Neural cell (in vitro differentiated cells): ENCODE measurements around the gene SLC6A6. TPM values are rescaled to one million over a fixed set of nuclear protein-coding genes. Genes with fewer than 3 reads are reported as not detected.

Experiments used
- H2AFZ ChIP-seq: fragments of 200-600, 300-800 bp; sonication (generic), shearing (Covaris generic); 2 replicates; pipeline ENCODE4 v1.6.0; 2014; ENCODE audit warnings: low read depth, mild to moderate bottlenecking, antibody characterized with exemption, low read length, moderate library complexity
- H3F3A ChIP-seq: fragments of 200-600 bp; shearing (Covaris generic); 2 replicates; pipeline ENCODE4 v1.6.1; 2016; ENCODE audit warnings: mild to moderate bottlenecking, moderate library complexity, mixed read lengths, antibody characterized with exemption, low read length; ENCODE audit not compliant: insufficient read depth, poor library complexity, severe bottlenecking
- H3K27ac ChIP-seq: fragments of 200-600, 300-800 bp; sonication (generic), shearing (Covaris generic); 2 replicates; pipeline ENCODE4 v1.5.1; 2014; ENCODE audit warnings: mild to moderate bottlenecking, low read length, moderate library complexity
- H3K27me3 ChIP-seq: fragments of 300-800, 200-600 bp; sonication (generic), shearing (Covaris generic); 2 replicates; pipeline ENCODE4 v1.6.0; 2014; ENCODE audit warnings: mild to moderate bottlenecking, low read depth, low read length, moderate library complexity; ENCODE audit not compliant: insufficient read depth
- H3K36me3 ChIP-seq: fragments of 300-800, 200-600 bp; sonication (generic), shearing (Covaris generic); 2 replicates; pipeline ENCODE4 v1.5.1; 2014; ENCODE audit warnings: mild to moderate bottlenecking, antibody characterized with exemption, low read length, moderate library complexity; ENCODE audit not compliant: insufficient read depth
- H3K4me2 ChIP-seq: fragments of 300-800, 200-600 bp; sonication (generic), shearing (Covaris generic); 2 replicates; pipeline ENCODE4 v1.6.0; 2014; ENCODE audit warnings: mild to moderate bottlenecking, low read length
- H3K4me3 ChIP-seq: fragments of 300-800, 200-600 bp; sonication (generic), shearing (Covaris generic); 2 replicates; pipeline ENCODE4 v1.5.1; 2014; ENCODE audit warnings: mild to moderate bottlenecking, low read length, moderate library complexity
- H3K79me2 ChIP-seq: fragments of 200-600 bp; shearing (Covaris generic); replicated peaks from 2 replicates; pipeline ENCODE4 v1.6.0; 2014; ENCODE audit warnings: mild to moderate bottlenecking, low read length, moderate library complexity; ENCODE audit not compliant: insufficient read depth
- H3K9ac ChIP-seq: fragments of 300-800, 200-600 bp; sonication (generic), shearing (Covaris generic); 2 replicates; pipeline ENCODE4 v1.6.1; 2016; ENCODE audit warnings: mild to moderate bottlenecking, low read length, mixed read lengths
- H3K9me2 ChIP-seq: fragments of 200-600 bp; shearing (Covaris generic); 2 replicates; pipeline ENCODE4 v1.6.1; 2016; ENCODE audit warnings: mild to moderate bottlenecking, low read length, mixed read lengths; ENCODE audit not compliant: insufficient read depth
- H3K9me3 ChIP-seq: fragments of 200-600, 300-800 bp; sonication (generic), shearing (Covaris generic); 2 replicates; pipeline ENCODE4 v1.6.1; 2016; ENCODE audit warnings: mild to moderate bottlenecking, mixed run types, low read length, moderate library complexity, mixed read lengths
- H4K20me1 ChIP-seq: fragments of 200-600 bp; shearing (Covaris generic); 2 replicates; pipeline ENCODE4 v1.6.1; 2016; ENCODE audit warnings: mild to moderate bottlenecking, mixed run types; ENCODE audit not compliant: insufficient read depth
- CTCF ChIP-seq: fragments of 450-650 bp; IDR thresholded peaks from 2 replicates; pipeline ENCODE4 v1.5.1; 2014; ENCODE audit warnings: antibody characterized with exemption, mild to moderate bottlenecking, moderate library complexity; ENCODE audit not compliant: poor library complexity, severe bottlenecking
- EP300 ChIP-seq: fragments of 450-650 bp; conservative IDR thresholded peaks from 2 replicates; pipeline ENCODE4 v1.6.1; 2014; ENCODE audit warnings: antibody characterized with exemption, mild to moderate bottlenecking, moderate library complexity; ENCODE audit not compliant: poor library complexity, severe bottlenecking
- EZH2 ChIP-seq: fragments of 200-600, 300-800 bp; shearing (Covaris generic), sonication (generic); IDR thresholded peaks from 2 replicates; pipeline ENCODE4 v1.6.1; 2014; ENCODE audit warnings: antibody characterized with exemption, low read length, borderline replicate concordance, mild to moderate bottlenecking; ENCODE audit not compliant: insufficient read depth, poor library complexity, severe bottlenecking
- MXI1 ChIP-seq: fragments of 450-650 bp; conservative IDR thresholded peaks from 2 replicates; pipeline ENCODE4 v1.6.1; 2014; ENCODE audit warnings: antibody characterized with exemption, mild to moderate bottlenecking; ENCODE audit not compliant: poor library complexity, severe bottlenecking
- POLR2AphosphoS5 ChIP-seq: IDR thresholded peaks from 2 replicates; pipeline ENCODE4 v1.6.1; 2012
- RAD21 ChIP-seq: fragments of 450-650 bp; conservative IDR thresholded peaks from 2 replicates; pipeline ENCODE4 v1.6.1; 2014; ENCODE audit warnings: antibody characterized with exemption, mild to moderate bottlenecking, moderate library complexity
- REST ChIP-seq: IDR thresholded peaks from 2 replicates; pipeline ENCODE4 v1.6.1; 2012; ENCODE audit warnings: borderline replicate concordance
- SMC3 ChIP-seq: fragments of 450-650 bp; conservative IDR thresholded peaks from 2 replicates; pipeline ENCODE4 v1.6.1; 2014; ENCODE audit warnings: antibody characterized with exemption, mild to moderate bottlenecking, moderate library complexity; ENCODE audit not compliant: poor library complexity
- TAF1 ChIP-seq: IDR thresholded peaks from 2 replicates; pipeline ENCODE4 v1.6.1; 2012; ENCODE audit warnings: low read depth
- polyA plus RNA-seq: library from polyadenylated mRNA; depleted of rRNA; stranded (reverse); fragments of >200 nt; gene quantifications from 2 replicates; pipeline ENCODE4 v1.2.3, GENCODE V29; 2014

Gene SLC6A6
- polyA plus RNA-seq, 1 donor from 2014 or later: 15.9 TPM

DNA sequence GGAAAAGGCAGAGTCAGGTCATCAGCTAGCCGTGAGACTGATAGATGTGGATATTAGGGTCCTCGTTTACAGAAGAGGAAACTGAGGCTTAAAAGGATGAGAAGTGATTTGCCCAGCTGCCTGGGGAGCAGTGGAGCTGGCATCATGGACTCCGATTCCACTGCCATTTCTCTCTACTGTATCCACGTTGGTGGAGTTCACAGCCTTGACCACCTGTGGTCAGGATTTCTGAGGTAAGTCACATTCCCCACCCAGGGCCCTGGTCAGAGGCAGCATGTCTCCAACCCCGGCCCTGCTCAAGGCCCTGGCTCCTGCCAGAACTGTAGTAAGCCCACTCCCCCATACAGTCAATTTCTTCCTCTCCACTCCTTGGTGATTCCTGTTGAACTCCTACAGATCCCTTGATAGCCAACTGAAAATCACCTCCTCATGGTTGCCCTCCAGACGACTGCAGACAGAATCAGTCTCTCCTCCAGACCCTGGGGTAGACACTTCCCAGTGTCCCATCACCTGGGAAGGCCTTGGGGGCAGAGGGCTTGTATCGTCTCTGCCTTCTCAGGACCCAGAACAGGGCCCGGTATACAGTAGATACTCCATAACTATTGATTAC lies 41.2 kb upstream of the SLC6A6 start:
- TF ChIP-seq RAD21: no peak
- TF ChIP-seq SMC3: no peak
- no peak for TF ChIP-seq TAF1
- TF ChIP-seq REST: no peak
- no peak for TF ChIP-seq CTCF
- no peak for TF ChIP-seq EZH2
- TF ChIP-seq MXI1: no peak
- no peak for TF ChIP-seq EP300
- no peak for TF ChIP-seq POLR2AphosphoS5

GRCh38 chr3:14362890-14363289 lies 39.5 kb upstream of the SLC6A6 start:
- no peak overlapping the region for H2AFZ ChIP-seq
- no peak for TF ChIP-seq CTCF
- TF ChIP-seq REST: no peak
- TF ChIP-seq RAD21: no peak
- TF ChIP-seq EZH2: no peak
- H3K4me3 ChIP-seq: no peak overlapping the region
- H3K27me3 ChIP-seq: no peaks in the 10 kb centered on the region
- H4K20me1 ChIP-seq: no peaks in the 10 kb centered on the region
- no peaks in the 10 kb centered on the region for H3K79me2 ChIP-seq
- H3F3A ChIP-seq: no peaks in the 10 kb centered on the region
- no peaks in the 10 kb centered on the region for H3K36me3 ChIP-seq
- H3K27ac ChIP-seq: no peak overlapping the region
- H3K4me2 ChIP-seq: no peak overlapping the region
- no peaks in the 10 kb centered on the region for H3K9me2 ChIP-seq
- H3K9me3 ChIP-seq: no peaks in the 10 kb centered on the region
- no peak overlapping the region for H3K9ac ChIP-seq

More for the DNA sequence above, 41.2 kb upstream of the SLC6A6 start:
- no peaks in the 10 kb centered on the region for H3K79me2 ChIP-seq
- no peaks in the 10 kb centered on the region for H3K9me3 ChIP-seq
- no peak overlapping the region for H3K27ac ChIP-seq
- no peak overlapping the region for H3K4me2 ChIP-seq
- no peak overlapping the region for H2AFZ ChIP-seq
- H3K9me2 ChIP-seq: no peaks in the 10 kb centered on the region
- H4K20me1 ChIP-seq: no peaks in the 10 kb centered on the region
- no peaks in the 10 kb centered on the region for H3F3A ChIP-seq
- no peaks in the 10 kb centered on the region for H3K36me3 ChIP-seq
- H3K9ac ChIP-seq: no peak overlapping the region
- no peak overlapping the region for H3K4me3 ChIP-seq
- H3K27me3 ChIP-seq: no peaks in the 10 kb centered on the region
